HepG2 (cell line): Measurements from ENCODE around the gene GPLD1. TPM values are rescaled to one million over a fixed set of nuclear protein-coding genes. Genes with fewer than 3 reads are reported as not detected.

Experiments
- AHR ChIP-seq: IDR thresholded peaks from 2 replicates; pipeline ENCODE4 v1.6.1; 2018; ENCODE audit warnings: missing genetic modification reagents, missing compliant biosample characterization
- BHLHE40 ChIP-seq: IDR thresholded peaks from 2 replicates; pipeline ENCODE4 v1.6.1; 2011; ENCODE audit warnings: low read length, improper control_type of control experiment
- HMG20B ChIP-seq: conservative IDR thresholded peaks from 2 replicates; pipeline ENCODE4 v1.6.1; 2016; ENCODE audit warnings: missing genetic modification reagents, missing compliant biosample characterization
- HOXD1 ChIP-seq: sonication (generic); formaldehyde crosslinking; IDR thresholded peaks from 2 replicates; pipeline ENCODE4 v1.5.0; 2020; ENCODE audit warnings: missing genetic modification reagents
- NCOA5 ChIP-seq: sonication (generic); formaldehyde crosslinking; IDR thresholded peaks from 2 replicates; pipeline ENCODE4 v1.4.0; 2020; ENCODE audit warnings: missing genetic modification reagents
- PHF5A ChIP-seq: IDR thresholded peaks from one replicate; pipeline ENCODE4 v1.6.1; 2018; ENCODE audit warnings: low read depth, missing genetic modification reagents; ENCODE audit not compliant: unreplicated experiment
- RFXANK ChIP-seq: IDR thresholded peaks from 2 replicates; pipeline ENCODE4 v1.6.1; 2016
- SNAPC2 ChIP-seq: sonication (generic); formaldehyde crosslinking; IDR thresholded peaks from 2 replicates; pipeline ENCODE4 v1.8.1; 2022; ENCODE audit warnings: mild to moderate bottlenecking, missing genetic modification reagents
- TAF1 ChIP-seq: sonication (generic); formaldehyde crosslinking; IDR thresholded peaks from 2 replicates; pipeline ENCODE4 v1.4.0; 2020; ENCODE audit warnings: missing genetic modification reagents
- ZFP36 ChIP-seq: fragments of 150-350 bp; IDR thresholded peaks from 2 replicates; pipeline ENCODE4 v1.6.1; 2018; ENCODE audit warnings: borderline replicate concordance, low read length, low read depth; ENCODE audit not compliant: partially characterized antibody
- ZNF547 ChIP-seq: sonication (generic); formaldehyde crosslinking; IDR thresholded peaks from 2 replicates; pipeline ENCODE4 v1.5.1; 2020; ENCODE audit warnings: mild to moderate bottlenecking, missing genetic modification reagents
- ZNF674 ChIP-seq: sonication (generic); formaldehyde crosslinking; IDR thresholded peaks from 2 replicates; pipeline ENCODE4 v1.5.0; 2020; ENCODE audit warnings: low read depth, mild to moderate bottlenecking, missing genetic modification reagents
- ZNF746 ChIP-seq: sonication (generic); formaldehyde crosslinking; IDR thresholded peaks from 2 replicates; pipeline ENCODE4 v1.8.0; 2022; ENCODE audit warnings: mild to moderate bottlenecking, missing genetic modification reagents
- polyA plus RNA-seq, 8 experiments: library from polyadenylated mRNA; depleted of rRNA in 3 of 8; stranded (reverse) in 7 of 8; unstranded in 1 of 8; fragments of >200 nt; fragmentation: Illumina TruSeq in 4 of 8; extraction: Trizol in 4 of 8; gene quantifications; 2 replicates each; pipeline versions ENCODE4 v1.2.1 to v1.2.3, GENCODE V29; 2011 to 2016; ENCODE audit warnings: low read depth in 4 of 8, missing spikeins in 1 of 8, mixed read lengths in 1 of 8; ENCODE audit not compliant: insufficient read depth in 1 of 8
- total RNA-seq, 5 experiments: library from RNA; depleted of rRNA; stranded (reverse); fragments of >200 nt; fragmentation: Illumina TruSeq; extraction: Trizol; gene quantifications; 2 replicates each; pipeline ENCODE4 v1.2.3, GENCODE V29; 2016; ENCODE audit warnings: low read depth in 1 of 5
- TF ChIP-seq, protein P1 (sequence below): sonication (generic); formaldehyde crosslinking; IDR thresholded peaks from 2 replicates; pipeline ENCODE4 v1.5.1; 2020; ENCODE audit warnings: missing genetic modification reagents, mild to moderate bottlenecking, borderline replicate concordance
- TF ChIP-seq, protein P2 (sequence below): sonication (generic); formaldehyde crosslinking; IDR thresholded peaks from 2 replicates; pipeline ENCODE4 v1.8.0; 2022; ENCODE audit warnings: mild to moderate bottlenecking, missing genetic modification reagents, moderate library complexity
- TF ChIP-seq, protein P3 (sequence below): sonication (generic); formaldehyde crosslinking; IDR thresholded peaks from 2 replicates; pipeline ENCODE4 v1.8.0; 2022; ENCODE audit warnings: missing genetic modification reagents, mild to moderate bottlenecking, inconsistent platforms, borderline replicate concordance
- TF ChIP-seq, protein P4 (sequence below), 2 experiments: sonication (generic) in 1 of 2; formaldehyde crosslinking in 1 of 2; IDR thresholded peaks; 2 replicates each; pipeline versions ENCODE4 v1.5.1 to v1.6.1; 2011 to 2020; ENCODE audit warnings: borderline replicate concordance in 1 of 2, low read depth in 1 of 2, low read length in 1 of 2, mild to moderate bottlenecking in 1 of 2, missing genetic modification reagents in 1 of 2, moderate library complexity in 1 of 2
- TF ChIP-seq, protein P5 (sequence below): sonication (generic); formaldehyde crosslinking; IDR thresholded peaks from 2 replicates; pipeline ENCODE4 v1.8.1; 2023; ENCODE audit warnings: missing genetic modification reagents, inconsistent platforms, borderline replicate concordance

GPLD1 gene
- total and polyA plus RNA-seq, 2 of the 13 experiments (the other 11 are each of a cell fraction or from before 2014, with no cell fraction given) = 6.2 to 7.6 TPM

DNA sequence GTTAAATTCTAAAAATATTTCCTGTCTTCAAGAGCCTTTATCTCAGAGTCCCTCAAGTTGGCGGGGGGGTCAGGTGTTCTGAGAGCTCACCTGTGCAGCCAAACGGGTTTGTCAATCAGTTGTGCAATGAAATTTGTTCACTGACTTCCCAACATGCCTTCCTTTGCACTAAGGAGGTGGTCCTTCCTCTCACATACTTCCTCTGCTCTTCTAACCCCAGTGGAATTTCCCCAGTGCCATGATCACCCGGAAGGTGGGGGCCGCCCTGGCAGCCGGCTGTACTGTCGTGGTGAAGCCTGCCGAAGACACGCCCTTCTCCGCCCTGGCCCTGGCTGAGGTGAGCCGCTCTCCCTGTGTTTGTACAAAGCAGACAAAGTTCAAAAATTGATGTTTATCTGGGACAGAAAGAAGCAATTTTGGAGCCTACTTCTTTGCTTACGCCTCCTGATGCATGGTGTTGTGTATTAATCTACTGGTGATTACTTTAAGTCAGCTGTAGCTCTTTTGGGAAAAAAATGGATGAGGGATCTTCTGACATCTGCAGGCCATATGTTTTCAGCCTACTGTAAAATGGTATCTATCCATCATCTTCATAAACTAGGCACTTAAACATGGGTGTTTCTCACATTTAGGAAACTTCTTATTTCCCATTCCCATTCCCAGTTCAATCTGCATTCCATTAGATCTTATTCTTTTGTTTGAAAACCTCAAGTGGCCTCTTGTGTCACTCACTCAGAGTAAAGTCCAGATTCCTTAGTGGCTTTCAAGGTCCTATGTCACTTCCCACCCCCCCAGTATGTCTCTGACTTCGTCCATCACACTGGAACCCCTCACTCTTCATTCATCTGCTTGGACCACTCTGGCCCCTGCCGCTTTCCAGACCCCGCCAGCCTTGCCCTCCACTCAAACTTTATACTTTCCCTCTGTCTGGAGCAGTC lies 15.5 kb upstream of the GPLD1 start (continued):
- TF ChIP-seq AHR (CRISPR knock-in tag) (0 out of 2 replicates have a peak, but pooled peaks have one; percentile 51), ZFP36 (no peak), BHLHE40 (no peak), HMG20B (0 out of 2 replicates have a peak, but pooled peaks have one; percentile 15), PHF5A (CRISPR knock-in tag) (no peak), RFXANK (CRISPR knock-in tag) (no peak), HOXD1 (CRISPR knock-in tag) (no peak), ZNF746 (no peak), TAF1 (CRISPR knock-in tag) (0 out of 2 replicates have a peak, but pooled peaks have one; percentile 17), ZNF547 (CRISPR knock-in tag) (no peak), SNAPC2 (peak; percentile 58; the same call in 1 of the 2 replicates), NCOA5 (no peak), ZNF674 (CRISPR knock-in tag) (no peak)
- TF ChIP-seq, protein P1, sequence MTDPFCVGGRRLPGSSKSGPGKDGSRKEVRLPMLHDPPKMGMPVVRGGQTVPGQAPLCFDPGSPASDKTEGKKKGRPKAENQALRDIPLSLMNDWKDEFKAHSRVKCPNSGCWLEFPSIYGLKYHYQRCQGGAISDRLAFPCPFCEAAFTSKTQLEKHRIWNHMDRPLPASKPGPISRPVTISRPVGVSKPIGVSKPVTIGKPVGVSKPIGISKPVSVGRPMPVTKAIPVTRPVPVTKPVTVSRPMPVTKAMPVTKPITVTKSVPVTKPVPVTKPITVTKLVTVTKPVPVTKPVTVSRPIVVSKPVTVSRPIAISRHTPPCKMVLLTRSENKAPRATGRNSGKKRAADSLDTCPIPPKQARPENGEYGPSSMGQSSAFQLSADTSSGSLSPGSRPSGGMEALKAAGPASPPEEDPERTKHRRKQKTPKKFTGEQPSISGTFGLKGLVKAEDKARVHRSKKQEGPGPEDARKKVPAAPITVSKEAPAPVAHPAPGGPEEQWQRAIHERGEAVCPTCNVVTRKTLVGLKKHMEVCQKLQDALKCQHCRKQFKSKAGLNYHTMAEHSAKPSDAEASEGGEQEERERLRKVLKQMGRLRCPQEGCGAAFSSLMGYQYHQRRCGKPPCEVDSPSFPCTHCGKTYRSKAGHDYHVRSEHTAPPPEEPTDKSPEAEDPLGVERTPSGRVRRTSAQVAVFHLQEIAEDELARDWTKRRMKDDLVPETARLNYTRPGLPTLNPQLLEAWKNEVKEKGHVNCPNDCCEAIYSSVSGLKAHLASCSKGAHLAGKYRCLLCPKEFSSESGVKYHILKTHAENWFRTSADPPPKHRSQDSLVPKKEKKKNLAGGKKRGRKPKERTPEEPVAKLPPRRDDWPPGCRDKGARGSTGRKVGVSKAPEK (CRISPR knock-in tag) = no peak
- TF ChIP-seq, protein P2, sequence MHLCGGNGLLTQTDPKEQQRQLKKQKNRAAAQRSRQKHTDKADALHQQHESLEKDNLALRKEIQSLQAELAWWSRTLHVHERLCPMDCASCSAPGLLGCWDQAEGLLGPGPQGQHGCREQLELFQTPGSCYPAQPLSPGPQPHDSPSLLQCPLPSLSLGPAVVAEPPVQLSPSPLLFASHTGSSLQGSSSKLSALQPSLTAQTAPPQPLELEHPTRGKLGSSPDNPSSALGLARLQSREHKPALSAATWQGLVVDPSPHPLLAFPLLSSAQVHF (CRISPR knock-in tag) = no peak
- TF ChIP-seq, protein P3, sequence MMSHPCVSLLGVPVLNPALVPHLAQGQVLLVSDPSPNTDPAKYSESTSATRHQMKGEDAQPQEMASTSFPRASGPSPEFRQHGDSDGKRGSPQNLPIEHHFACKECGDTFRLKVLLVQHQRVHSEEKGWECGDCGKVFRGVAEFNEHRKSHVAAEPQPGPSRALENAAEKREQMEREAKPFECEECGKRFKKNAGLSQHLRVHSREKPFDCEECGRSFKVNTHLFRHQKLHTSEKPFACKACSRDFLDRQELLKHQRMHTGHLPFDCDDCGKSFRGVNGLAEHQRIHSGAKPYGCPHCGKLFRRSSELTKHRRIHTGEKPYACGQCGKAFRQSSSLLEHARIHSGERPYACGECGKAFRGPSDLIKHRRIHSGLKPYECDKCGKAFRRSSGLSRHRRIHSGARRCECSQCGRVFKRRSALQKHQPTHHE (CRISPR knock-in tag) = no peak
- TF ChIP-seq, protein P4, sequence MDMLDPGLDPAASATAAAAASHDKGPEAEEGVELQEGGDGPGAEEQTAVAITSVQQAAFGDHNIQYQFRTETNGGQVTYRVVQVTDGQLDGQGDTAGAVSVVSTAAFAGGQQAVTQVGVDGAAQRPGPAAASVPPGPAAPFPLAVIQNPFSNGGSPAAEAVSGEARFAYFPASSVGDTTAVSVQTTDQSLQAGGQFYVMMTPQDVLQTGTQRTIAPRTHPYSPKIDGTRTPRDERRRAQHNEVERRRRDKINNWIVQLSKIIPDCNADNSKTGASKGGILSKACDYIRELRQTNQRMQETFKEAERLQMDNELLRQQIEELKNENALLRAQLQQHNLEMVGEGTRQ (IDR thresholded peaks at IDR 0.05; ENCODE audit: low read depth, low read length) = no peak
- TF ChIP-seq, protein P4 (CRISPR knock-in tag; IDR thresholded peaks at IDR 0.05; ENCODE audit: borderline replicate concordance) = no peak
- TF ChIP-seq, protein P5, sequence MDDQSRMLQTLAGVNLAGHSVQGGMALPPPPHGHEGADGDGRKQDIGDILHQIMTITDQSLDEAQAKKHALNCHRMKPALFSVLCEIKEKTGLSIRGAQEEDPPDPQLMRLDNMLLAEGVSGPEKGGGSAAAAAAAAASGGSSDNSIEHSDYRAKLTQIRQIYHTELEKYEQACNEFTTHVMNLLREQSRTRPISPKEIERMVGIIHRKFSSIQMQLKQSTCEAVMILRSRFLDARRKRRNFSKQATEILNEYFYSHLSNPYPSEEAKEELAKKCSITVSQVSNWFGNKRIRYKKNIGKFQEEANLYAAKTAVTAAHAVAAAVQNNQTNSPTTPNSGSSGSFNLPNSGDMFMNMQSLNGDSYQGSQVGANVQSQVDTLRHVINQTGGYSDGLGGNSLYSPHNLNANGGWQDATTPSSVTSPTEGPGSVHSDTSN (CRISPR knock-in tag) = no peak
